ENCODE measurements around the gene TSPAN12.
"Not testable (repeated sequence)": the region's sequence is repeated elsewhere in the genome, so short reads cannot be mapped to it uniquely, and the experiment has no call there.

The TSPAN12 gene

DNA sequence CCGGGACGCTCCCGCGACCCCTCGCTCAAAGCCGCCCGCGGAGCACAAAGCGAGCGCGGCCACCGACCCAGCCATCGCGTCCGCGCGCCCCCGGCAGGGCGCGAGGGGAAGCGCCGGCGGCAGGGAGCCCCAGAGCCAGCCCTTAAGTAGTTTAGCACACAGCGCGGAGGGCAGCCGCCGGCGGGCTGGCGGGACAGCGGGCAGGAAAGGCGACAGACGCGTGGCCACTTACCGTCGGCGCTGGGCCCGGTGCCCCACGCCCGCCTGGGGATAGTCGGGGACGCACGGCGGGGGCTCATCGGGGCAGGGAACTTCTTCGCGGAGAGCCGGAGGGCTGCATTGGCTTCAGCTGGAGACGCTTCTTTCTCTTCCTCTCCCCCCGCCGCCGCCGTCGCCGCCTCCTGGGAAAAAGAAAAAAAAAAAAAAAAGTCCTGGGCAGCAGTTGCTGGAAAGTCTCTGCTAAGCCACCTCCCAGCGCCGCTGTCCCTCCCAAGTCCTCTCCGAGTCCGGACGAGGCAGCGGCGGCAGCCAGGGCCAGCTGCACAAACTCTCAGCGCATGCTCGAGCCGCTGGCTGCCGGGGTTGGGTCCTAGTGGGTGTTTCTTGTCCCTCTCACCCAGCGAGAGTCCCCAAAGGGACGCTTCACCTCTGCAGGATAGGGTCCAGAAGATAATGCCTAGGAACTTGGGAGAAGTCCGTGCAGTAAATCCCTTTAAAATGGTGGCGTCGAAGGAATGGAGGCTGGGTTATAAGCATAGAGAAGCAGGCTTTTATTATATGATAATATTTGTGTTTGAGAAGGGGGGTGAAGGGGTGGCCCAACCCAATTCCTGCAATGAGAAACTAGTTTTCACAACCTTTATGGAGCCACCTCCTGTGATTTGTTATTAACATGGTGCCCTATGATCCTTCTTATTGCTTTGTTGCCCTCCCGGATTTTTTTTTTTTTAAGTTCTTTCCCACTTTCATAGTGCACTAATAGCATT is at the start of gene TSPAN12:
Gene TSPAN12, minus strand, starts transcription at position 557 of the 986 bp plus-strand sequence. CDS start 1,381 bp downstream, outside the sequence.
- DNase-seq: peak; percentile 35

GRCh38 chr7:120898715-120899499 is 41.0 kb upstream of the TSPAN12 start:
- no peak for DNase-seq

GRCh38 chr7:120895253-120895652 is 37.3 kb upstream of the TSPAN12 start:
- not testable (repeated sequence) for DNase-seq

- not testable (repeated sequence) for DNase-seq
Measured at GRCh38 chr7:120885602-120886001, 27.7 kb upstream of the TSPAN12 start.

DNA sequence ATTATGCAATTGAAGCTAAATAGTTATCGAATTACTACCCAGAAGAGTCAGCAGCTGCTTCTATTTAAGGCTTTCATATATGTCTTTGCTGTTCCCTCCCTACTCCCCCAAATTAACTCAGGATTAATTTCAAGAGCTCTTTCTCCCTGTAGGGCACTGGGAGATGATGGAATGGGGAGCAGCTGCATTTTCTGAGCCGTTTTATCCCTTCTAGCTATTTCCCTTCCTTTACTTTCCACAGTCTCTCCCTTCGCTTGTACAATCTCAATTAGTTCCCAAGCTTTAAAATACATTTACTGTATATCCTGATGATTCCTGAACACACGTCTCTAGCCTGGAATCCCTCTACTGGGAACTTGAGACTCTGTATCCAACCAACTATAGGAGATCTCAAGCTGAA is 19.8 kb upstream of the TSPAN12 start:
- DNase-seq: no peak

- DNase-seq: no peak
Measured at GRCh38 chr7:120876922-120877321, 19.0 kb upstream of the TSPAN12 start.

DNA sequence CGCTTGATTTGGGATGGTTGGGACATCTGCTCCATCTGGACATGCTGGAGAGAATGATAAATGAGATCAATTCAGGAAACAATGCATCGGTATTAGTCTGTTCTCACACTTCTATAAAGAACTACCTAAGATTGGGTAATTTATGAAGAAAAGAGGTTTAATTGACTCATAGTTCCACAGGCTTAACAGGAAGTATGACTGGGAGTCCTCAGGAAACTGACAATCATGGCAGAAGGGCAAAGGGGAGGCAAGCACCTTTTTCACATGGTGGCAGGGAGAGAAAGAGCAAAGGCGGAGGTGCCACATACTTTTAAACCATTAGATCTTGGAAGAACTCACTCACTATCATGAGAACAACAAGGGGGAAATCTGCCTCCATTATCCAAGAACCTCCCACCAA is 16.8 kb upstream of the TSPAN12 start:
- no peak for DNase-seq

- no peak for DNase-seq
Measured at GRCh38 chr7:120874016-120874415, 16.1 kb upstream of the TSPAN12 start.

GRCh38 chr7:120873401-120873800 is 15.5 kb upstream of the TSPAN12 start:
- DNase-seq: no peak

DNA sequence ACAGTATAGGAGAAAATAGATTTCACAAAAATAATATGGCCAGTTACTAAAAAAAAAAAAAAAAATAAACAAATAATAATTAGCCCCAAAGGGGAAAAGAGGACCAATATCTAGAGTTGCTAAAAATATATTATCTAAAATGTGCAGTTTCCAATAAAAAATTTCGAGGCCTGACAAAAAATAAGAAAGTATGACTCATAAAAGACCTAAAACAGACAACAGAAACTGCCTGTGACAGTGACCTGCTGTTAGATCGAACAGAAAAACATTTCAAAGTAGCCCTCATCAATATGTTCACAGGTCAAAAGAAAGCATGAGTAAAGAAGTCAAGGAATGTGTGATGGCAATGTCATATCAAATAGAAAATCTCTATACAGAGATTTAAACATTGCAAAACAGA is 11.8 kb upstream of the TSPAN12 start:
- no peak for DNase-seq

- DNase-seq: no peak
Measured at GRCh38 chr7:120867932-120868331, 10.0 kb upstream of the TSPAN12 start.

GRCh38 chr7:120865191-120865981 is 7.4 kb upstream of the TSPAN12 start:
- no peak for DNase-seq

- no peak for DNase-seq
Measured at GRCh38 chr7:120864141-120864900, 6.4 kb upstream of the TSPAN12 start.

DNA sequence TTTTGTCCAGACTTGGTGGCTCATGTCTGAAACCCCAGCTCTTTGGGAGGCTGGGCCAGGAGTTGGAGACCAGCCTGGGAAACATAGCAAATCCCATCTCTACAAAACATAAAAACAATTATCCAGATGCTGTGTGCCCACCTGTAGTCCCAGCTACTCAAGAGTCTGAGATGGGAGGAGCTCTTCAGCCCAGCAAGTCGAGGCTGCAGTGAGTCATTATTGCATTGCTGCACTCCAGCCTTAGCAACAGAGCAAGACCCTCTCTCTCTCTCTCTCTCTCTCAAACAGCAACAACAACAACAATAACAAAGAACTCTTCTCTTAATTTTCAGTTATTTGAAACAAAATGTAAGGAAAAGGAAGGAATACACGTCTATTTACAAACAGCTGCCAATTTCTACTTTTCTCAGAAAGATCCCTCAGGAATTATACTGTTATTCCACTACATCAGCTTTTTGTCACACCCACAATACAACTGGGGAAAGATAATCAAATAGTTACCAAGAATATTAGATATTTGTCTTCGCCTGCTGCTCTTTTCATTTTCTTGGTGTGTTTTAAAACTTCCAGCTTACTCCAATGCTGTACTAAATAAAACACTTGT is 5.1 kb upstream of the TSPAN12 start:
- no peak for DNase-seq

DNA sequence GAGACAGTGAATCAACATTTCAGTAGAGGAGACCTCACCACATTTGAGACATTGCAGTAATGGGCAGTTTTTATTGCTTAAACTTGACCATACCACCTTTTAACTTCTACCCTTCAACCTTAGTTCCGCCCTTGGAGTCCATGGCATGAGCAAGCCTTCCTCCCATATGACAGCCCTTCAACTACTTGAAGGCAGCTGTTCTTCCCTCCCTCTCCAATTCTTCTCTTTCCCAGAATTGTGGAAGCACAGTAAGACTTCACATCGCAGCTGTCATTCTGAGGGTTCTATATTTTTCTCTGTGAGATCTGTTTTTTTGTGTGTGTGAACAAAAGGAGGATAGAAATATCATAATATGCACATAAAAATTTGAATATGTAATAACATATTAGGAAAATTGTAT is 2.2 kb upstream of the TSPAN12 start:
- DNase-seq: no peak

- DNase-seq: no peak
Measured at GRCh38 chr7:120859459-120859858, 1.5 kb upstream of the TSPAN12 start.

- DNase-seq: no peak
Measured at GRCh38 chr7:120856621-120857352, 1.2 kb downstream of the TSPAN12 start.

DNA sequence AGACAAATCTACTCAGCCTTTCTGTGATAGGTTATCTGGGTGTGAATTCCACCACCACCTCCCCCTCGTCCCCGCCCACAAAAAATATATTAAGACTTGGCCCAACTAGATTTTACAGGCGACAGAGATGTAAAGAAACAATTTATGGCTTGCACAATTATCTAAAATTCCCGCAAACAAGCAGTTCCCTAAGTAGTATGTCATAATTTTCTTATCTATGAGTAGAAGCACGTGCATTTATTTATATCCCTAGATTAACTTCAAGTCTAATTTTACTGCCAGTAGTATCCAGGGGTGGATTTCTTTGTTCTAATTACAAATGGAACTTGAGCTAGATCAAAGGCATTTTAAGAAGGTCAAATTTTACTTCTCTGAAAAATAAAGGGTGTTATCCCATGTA is 1.7 kb downstream of the TSPAN12 start:
- no peak for DNase-seq

- DNase-seq: no peak
Measured at GRCh38 chr7:120852700-120853099, 5.2 kb downstream of the TSPAN12 start.

DNA sequence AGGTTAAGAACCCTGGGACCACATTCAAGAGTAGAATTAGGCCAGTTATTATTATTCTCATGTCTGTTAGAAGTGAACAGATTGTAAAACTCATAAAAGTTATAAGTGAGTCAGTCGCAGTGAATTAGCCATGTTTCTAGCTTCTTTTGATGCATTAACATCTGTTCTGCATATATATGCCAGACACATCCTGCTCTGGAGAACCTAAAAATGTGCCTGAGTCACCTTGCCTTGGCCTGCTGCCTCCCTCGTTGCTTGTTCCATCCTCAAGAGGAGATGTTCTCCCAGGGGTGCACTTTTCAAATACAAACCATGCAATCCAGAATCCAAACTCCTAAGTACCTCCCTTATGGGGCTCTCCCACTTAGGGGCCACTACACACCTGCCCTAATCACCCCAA is 14.8 kb downstream of the TSPAN12 start:
- no peak for DNase-seq

DNA sequence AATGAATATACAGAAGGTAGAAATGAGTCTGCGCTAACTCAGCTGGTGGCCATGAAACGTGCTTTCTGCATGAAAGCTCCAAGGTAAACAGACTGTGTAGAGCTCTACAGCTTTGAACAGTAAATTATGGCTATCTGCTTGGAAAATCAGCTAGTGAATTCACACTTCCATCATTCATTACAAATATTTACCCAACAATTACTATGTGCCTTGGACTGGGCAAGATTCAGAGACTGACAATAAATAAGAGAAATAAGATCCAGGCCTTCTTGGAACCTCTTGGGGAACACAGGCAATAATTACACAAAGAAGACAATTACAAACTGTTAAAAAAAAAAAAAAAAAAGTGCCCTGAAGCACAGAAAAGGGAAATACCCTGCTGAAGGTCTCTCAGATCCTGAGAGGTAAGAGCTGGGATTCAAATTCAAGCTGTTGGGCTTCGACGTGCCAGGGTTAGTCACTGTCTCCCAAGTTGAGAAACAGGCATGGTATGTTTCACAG is 15.8 kb downstream of the TSPAN12 start:
- no peak for DNase-seq

Measured in CD4-positive, alpha-beta T cell treated with Interleukin-10 for 1 hour (primary cell).